MM.1S (cell line): ENCODE data around the gene KLK14.

ENCODE experiments used
- DNase-seq: peaks from one replicate; pipeline ENCODE4 v3.0.0-alpha.2; 2015
- H2AFZ ChIP-seq: fragments of 300-600 bp; sonication (generic); 2 replicates; pipeline ENCODE4 v1.6.0; 2016; ENCODE audit warnings: antibody characterized with exemption, low read length
- H3F3A ChIP-seq: fragments of 300-600 bp; sonication (generic); 2 replicates; pipeline ENCODE4 v1.6.1; 2016; ENCODE audit warnings: mild to moderate bottlenecking, antibody characterized with exemption, low read length, moderate library complexity, mixed read lengths; ENCODE audit not compliant: insufficient read depth
- H3K27ac ChIP-seq: fragments of 300-600 bp; sonication (generic); 2 replicates; pipeline ENCODE4 v1.5.1; 2016; ENCODE audit warnings: mild to moderate bottlenecking, low read length
- H3K27me3 ChIP-seq: fragments of 300-600 bp; sonication (generic); replicated peaks from 2 replicates; pipeline ENCODE4 v1.6.0; 2016; ENCODE audit warnings: low read length; ENCODE audit not compliant: insufficient read depth
- H3K36me3 ChIP-seq: fragments of 300-600 bp; sonication (generic); replicated peaks from 2 replicates; pipeline ENCODE4 v1.6.1; 2016; ENCODE audit warnings: mild to moderate bottlenecking, low read length, mixed read lengths; ENCODE audit not compliant: insufficient read depth
- H3K4me1 ChIP-seq: fragments of 300-600 bp; sonication (generic); 2 replicates; pipeline ENCODE4 v1.6.1; 2016; ENCODE audit warnings: low read length, mixed read lengths
- H3K4me2 ChIP-seq: fragments of 300-600 bp; sonication (generic); 2 replicates; pipeline ENCODE4 v1.6.0; 2016; ENCODE audit warnings: low read depth, low read length
- H3K4me3 ChIP-seq: fragments of 300-600 bp; sonication (generic); 2 replicates; pipeline ENCODE4 v1.5.1; 2016; ENCODE audit warnings: low read length, mixed read lengths
- H3K79me2 ChIP-seq: fragments of 300-600 bp; sonication (generic); 2 replicates; pipeline ENCODE4 v1.6.1; 2016; ENCODE audit warnings: mixed run types, low read length, mixed read lengths
- H3K9ac ChIP-seq: fragments of 300-600 bp; sonication (generic); 2 replicates; pipeline ENCODE4 v1.6.1; 2016; ENCODE audit warnings: low read length, mixed read lengths
- H3K9me2 ChIP-seq: fragments of 300-600 bp; sonication (generic); replicated peaks from 2 replicates; pipeline ENCODE4 v1.6.1; 2016; ENCODE audit warnings: mild to moderate bottlenecking, low read length, mixed read lengths; ENCODE audit not compliant: insufficient read depth
- H3K9me3 ChIP-seq: fragments of 300-600 bp; sonication (generic); replicated peaks from 2 replicates; pipeline ENCODE4 v1.6.1; 2016; ENCODE audit warnings: mild to moderate bottlenecking, low read length, mixed read lengths; ENCODE audit not compliant: insufficient read depth
- H4K20me1 ChIP-seq: fragments of 300-600 bp; sonication (generic); 2 replicates; pipeline ENCODE4 v1.6.1; 2016; ENCODE audit warnings: mild to moderate bottlenecking, low read length, moderate library complexity, mixed read lengths; ENCODE audit not compliant: insufficient read depth
- EZH2 ChIP-seq: fragments of 300-600 bp; sonication (generic); optimal IDR thresholded peaks from 2 replicates; pipeline ENCODE3; 2017; ENCODE audit warnings: low read depth, mild to moderate bottlenecking, antibody characterized with exemption, low read length, mixed read lengths
- EZH2phosphoT487 ChIP-seq: fragments of 300-600 bp; sonication (generic); IDR thresholded peaks from 2 replicates; pipeline ENCODE4 v1.6.1; 2018; ENCODE audit warnings: antibody characterized with exemption, low read length
- TF ChIP-seq, protein P1 (sequence below): fragments of 300-600 bp; sonication (generic); IDR thresholded peaks from 2 replicates; pipeline ENCODE4 v1.5.1; 2016; ENCODE audit warnings: antibody characterized with exemption, low read length, mixed read lengths

The KLK14 gene, protein sequence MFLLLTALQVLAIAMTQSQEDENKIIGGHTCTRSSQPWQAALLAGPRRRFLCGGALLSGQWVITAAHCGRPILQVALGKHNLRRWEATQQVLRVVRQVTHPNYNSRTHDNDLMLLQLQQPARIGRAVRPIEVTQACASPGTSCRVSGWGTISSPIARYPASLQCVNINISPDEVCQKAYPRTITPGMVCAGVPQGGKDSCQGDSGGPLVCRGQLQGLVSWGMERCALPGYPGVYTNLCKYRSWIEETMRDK

DNA sequence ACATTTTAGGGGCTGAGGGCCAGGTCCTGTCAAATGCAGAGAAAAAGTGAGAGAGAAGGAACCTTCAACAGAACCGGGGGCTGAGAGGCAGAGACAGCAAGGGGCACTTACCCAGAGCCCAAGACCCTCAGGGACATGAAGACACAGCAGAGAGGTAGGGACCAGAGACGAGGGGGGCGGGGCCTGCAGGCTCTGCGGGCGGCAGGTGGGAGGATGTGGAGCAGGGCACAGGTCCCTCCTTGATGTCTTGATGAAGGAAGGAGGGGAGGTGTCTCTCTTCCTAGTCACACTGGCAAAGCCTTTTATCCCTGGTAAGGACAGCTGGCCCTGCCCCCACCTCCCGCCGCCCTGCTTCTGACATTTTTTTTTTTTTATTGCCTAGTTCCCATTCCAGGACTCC is at the start of gene KLK14:
Gene KLK14 (minus strand): TSS at position 277 of the 400 bp plus-strand sequence. CDS start 273 bp downstream, at position 4.
- Histone ChIP-seq H3K27me3 (peaks cover 21% of the 10 kb centered on the region), H3F3A (no peaks in the 10 kb centered on the region), H3K79me2 (no peaks in the 10 kb centered on the region), H3K4me1 (no peaks in the 10 kb centered on the region), H3K9me2 (no peaks in the 10 kb centered on the region), H3K36me3 (no peaks in the 10 kb centered on the region), H3K9me3 (no peaks in the 10 kb centered on the region), H2AFZ (no peak within 1 kb of the TSS), H3K9ac (no peak within 1 kb of the TSS), H3K4me2 (no peak within 1 kb of the TSS), H4K20me1 (no peaks in the 10 kb centered on the region), H3K4me3 (no peak within 1 kb of the TSS), H3K27ac (no peak within 1 kb of the TSS)
- no peak for TF ChIP-seq EZH2phosphoT487
- no peak for DNase-seq

DNA sequence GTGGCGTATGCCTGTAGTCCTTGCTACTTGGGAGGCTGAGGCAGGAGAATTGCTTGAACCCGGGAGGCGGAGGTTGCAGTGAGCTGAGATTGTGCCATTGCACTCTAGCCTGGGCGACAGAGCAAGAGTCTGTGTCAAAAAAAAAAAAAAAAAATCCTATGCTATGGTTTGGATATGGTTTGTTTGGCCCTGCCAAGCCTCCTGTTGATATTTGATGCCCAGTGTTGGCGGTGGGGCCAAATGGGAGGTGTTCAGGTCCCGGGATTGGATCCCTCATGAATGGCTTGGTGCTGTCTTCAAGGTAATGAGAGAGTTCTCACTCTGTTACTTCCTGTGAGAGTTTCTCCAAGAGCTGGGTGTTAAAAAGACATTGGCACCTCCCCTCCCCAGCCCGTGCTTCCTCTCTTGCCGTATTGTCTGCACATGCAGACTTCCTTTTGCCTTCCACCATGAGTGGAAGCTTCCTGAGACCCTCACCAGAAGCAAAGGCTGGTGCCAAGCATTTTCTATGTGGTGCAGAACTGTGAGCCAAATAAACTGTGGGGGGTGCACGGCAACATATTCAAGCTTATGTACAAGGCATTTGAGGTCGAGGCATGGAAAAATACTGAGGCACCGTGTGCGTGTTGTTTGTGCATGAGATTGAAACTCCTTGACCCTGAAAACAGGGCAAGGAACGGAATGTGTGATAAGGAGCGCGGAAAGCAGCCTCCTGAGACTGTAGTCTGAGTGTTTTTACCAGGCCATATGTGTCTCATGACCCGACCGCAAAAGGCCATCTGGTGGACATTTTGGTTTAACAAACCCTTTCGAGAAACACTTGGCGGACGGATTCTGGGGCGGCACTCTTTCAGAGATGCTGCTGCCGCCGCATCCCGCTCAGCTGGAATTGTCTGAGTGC is 49.3 kb upstream of the KLK14 start:
- H3F3A ChIP-seq: no peaks in the 10 kb centered on the region
- H3K79me2 ChIP-seq: no peaks in the 10 kb centered on the region
- no peak overlapping the region for H3K9ac ChIP-seq
- no peaks in the 10 kb centered on the region for H4K20me1 ChIP-seq
- H3K4me2 ChIP-seq: no peak overlapping the region
- TF ChIP-seq, protein P1, sequence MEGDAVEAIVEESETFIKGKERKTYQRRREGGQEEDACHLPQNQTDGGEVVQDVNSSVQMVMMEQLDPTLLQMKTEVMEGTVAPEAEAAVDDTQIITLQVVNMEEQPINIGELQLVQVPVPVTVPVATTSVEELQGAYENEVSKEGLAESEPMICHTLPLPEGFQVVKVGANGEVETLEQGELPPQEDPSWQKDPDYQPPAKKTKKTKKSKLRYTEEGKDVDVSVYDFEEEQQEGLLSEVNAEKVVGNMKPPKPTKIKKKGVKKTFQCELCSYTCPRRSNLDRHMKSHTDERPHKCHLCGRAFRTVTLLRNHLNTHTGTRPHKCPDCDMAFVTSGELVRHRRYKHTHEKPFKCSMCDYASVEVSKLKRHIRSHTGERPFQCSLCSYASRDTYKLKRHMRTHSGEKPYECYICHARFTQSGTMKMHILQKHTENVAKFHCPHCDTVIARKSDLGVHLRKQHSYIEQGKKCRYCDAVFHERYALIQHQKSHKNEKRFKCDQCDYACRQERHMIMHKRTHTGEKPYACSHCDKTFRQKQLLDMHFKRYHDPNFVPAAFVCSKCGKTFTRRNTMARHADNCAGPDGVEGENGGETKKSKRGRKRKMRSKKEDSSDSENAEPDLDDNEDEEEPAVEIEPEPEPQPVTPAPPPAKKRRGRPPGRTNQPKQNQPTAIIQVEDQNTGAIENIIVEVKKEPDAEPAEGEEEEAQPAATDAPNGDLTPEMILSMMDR: no peak
- TF ChIP-seq EZH2 (no peak), EZH2phosphoT487 (no peak)
- no peak for DNase-seq
- no peak overlapping the region for H3K27ac ChIP-seq
- H3K4me1 ChIP-seq: no peaks in the 10 kb centered on the region
- no peak overlapping the region for H3K4me3 ChIP-seq
- no peaks in the 10 kb centered on the region for H3K9me3 ChIP-seq
- no peaks in the 10 kb centered on the region for H3K9me2 ChIP-seq
- peaks cover 35% of the 10 kb centered on the region for H3K27me3 ChIP-seq
- no peak overlapping the region for H2AFZ ChIP-seq
- H3K36me3 ChIP-seq: no peaks in the 10 kb centered on the region

DNA sequence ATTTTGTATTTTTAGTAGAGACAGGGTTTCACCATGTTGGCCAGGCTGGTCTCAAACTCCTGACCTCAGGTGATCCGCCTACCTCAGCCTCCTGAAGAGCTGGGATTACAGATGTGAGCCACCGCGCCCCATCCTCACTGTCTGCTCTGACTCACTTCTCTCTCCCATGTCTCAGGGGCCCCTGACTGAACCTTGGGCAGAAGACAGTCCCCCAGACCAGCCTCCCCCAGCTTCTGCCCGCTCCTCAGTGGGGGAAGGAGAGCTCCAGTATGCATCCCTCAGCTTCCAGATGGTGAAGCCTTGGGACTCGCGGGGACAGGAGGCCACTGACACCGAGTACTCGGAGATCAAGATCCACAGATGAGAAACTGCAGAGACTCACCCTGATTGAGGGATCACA is 47.0 kb upstream of the KLK14 start:
- H3K36me3 ChIP-seq: no peaks in the 10 kb centered on the region
- peaks cover 35% of the 10 kb centered on the region for H3K27me3 ChIP-seq
- no peak overlapping the region for H2AFZ ChIP-seq
- H3K9me2 ChIP-seq: no peaks in the 10 kb centered on the region
- no peak overlapping the region for H3K4me2 ChIP-seq
- H3K9ac ChIP-seq: no peak overlapping the region
- no peaks in the 10 kb centered on the region for H3K79me2 ChIP-seq
- no peaks in the 10 kb centered on the region for H3K4me1 ChIP-seq
- no peaks in the 10 kb centered on the region for H3K9me3 ChIP-seq
- DNase-seq: no peak
- no peak overlapping the region for H3K27ac ChIP-seq
- no peak overlapping the region for H3K4me3 ChIP-seq
- TF ChIP-seq, protein P1: no peak
- TF ChIP-seq EZH2phosphoT487: no peak
- no peak for TF ChIP-seq EZH2
- H3F3A ChIP-seq: no peaks in the 10 kb centered on the region
- H4K20me1 ChIP-seq: no peaks in the 10 kb centered on the region
